Esophagus muscularis mucosa (tissue), 4 donors: Measurements from ENCODE around the gene C14orf180. TPM values are rescaled to one million over a fixed set of nuclear protein-coding genes. Genes with fewer than 3 reads are reported as not detected.

ENCODE experiments used
- DNase-seq: peaks from one replicate; pipeline ENCODE4 v3.0.0-alpha.2; 2017; ENCODE audit errors: extremely low spot score
- H3K27ac ChIP-seq, 4 donors: fragments of 200-600 bp; sonication (generic); replicated peaks in 1 of 4; 1 replicate in 3 of 4; 2 replicates in 1 of 4; pipeline ENCODE4 v1.5.1; 2016 to 2019; ENCODE audit warnings: mild to moderate bottlenecking in 1 of 4
- H3K27me3 ChIP-seq, 4 donors: fragments of 200-600 bp; sonication (generic); one replicate each; pipeline versions ENCODE4 v1.5.1 to v1.6.0; 2016 to 2019
- H3K36me3 ChIP-seq, 4 donors: fragments of 200-600 bp; sonication (generic); one replicate each; pipeline ENCODE4 v1.5.1; 2016 to 2019
- H3K4me1 ChIP-seq, 4 donors: fragments of 200-600 bp; sonication (generic); one replicate each; pipeline ENCODE4 v1.5.1; 2016 to 2019
- H3K4me3 ChIP-seq, 4 donors: fragments of 200-600 bp; sonication (generic); 1 replicate in 2 of 4; 2 replicates in 2 of 4; pipeline ENCODE4 v1.5.1; 2016 to 2019; ENCODE audit warnings: mild to moderate bottlenecking in 4 of 4, moderate library complexity in 1 of 4
- H3K9me3 ChIP-seq, 4 donors: fragments of 200-600 bp; sonication (generic); 1 replicate in 3 of 4; 2 replicates in 1 of 4; pipeline ENCODE4 v1.5.1; 2016 to 2019
- CTCF ChIP-seq, 3 experiments: fragments of 200-600 bp in 2 of 3; fragments of 450-650 bp in 1 of 3; sonication (generic) in 2 of 3; IDR thresholded peaks; one replicate each; pipeline ENCODE4 v1.5.1; 2017 to 2019; ENCODE audit warnings: antibody characterized with exemption in 3 of 3, mild to moderate bottlenecking in 2 of 3, moderate library complexity in 1 of 3
- EP300 ChIP-seq: sonication (generic); formaldehyde crosslinking; IDR thresholded peaks from one replicate; pipeline ENCODE4 v1.6.1; 2017; ENCODE audit warnings: antibody characterized with exemption
- POLR2A ChIP-seq: fragments of 450-650 bp; IDR thresholded peaks from one replicate; pipeline ENCODE4 v1.6.1; 2017; ENCODE audit warnings: antibody characterized with exemption, moderate library complexity, mild to moderate bottlenecking, low read depth
- POLR2AphosphoS5 ChIP-seq, 2 donors: sonication (generic); formaldehyde crosslinking; IDR thresholded peaks; one replicate each; pipeline ENCODE4 v1.6.1; 2017; ENCODE audit warnings: antibody characterized with exemption in 2 of 2
- WGBS: methylation state at CpG from one replicate; pipeline ENCODE4 v1.1.5; 2018; 5-methylcytosine and 5-hydroxymethylcytosine counted together
- intact Hi-C: fragments of 100-400 bp; cut with DNase I; formaldehyde crosslinking; loops from one replicate; pipeline ENCODE4 v1.15.1; 2023
- total RNA-seq, 4 donors: library from RNA; depleted of rRNA; stranded (reverse); fragments of >200 nt; gene quantifications; one replicate each; pipeline versions ENCODE4 v1.1.0 to v1.2.1, GENCODE V29; 2016

C14orf180 gene
- total RNA-seq, 4 donors from 2014 or later, result 0.42 TPM; not detected in 3

- TF ChIP-seq CTCF (IDR thresholded peaks at IDR 0.05) (peak; percentile 60 to 73 (median 66)), POLR2A (no peak)
- no peak for DNase-seq
- no peak overlapping the region for H3K4me3 ChIP-seq
- intact Hi-C loops, result loop anchor here (2.0 to 10.0 kb wide), 2 partner anchors 427 to 469 kb away; no protein-coding TSS in a partner anchor
- H3K27me3 ChIP-seq, result peaks cover 0 to 89% (median 4%) of the 10 kb centered on the region in 4 donors
- 13% methylated on average over 24 of the region's 27 CpGs for WGBS
- no peak overlapping the region for H3K27ac ChIP-seq
- no peaks in the 10 kb centered on the region for H3K9me3 ChIP-seq
- peaks cover 9 to 13% (median 11%) of the 10 kb centered on the region in 4 donors for H3K4me1 ChIP-seq
- no peaks in the 10 kb centered on the region for H3K36me3 ChIP-seq
Observed at GRCh38 chr14:104563742-104564615, 15.6 kb upstream of the C14orf180 start.

DNA sequence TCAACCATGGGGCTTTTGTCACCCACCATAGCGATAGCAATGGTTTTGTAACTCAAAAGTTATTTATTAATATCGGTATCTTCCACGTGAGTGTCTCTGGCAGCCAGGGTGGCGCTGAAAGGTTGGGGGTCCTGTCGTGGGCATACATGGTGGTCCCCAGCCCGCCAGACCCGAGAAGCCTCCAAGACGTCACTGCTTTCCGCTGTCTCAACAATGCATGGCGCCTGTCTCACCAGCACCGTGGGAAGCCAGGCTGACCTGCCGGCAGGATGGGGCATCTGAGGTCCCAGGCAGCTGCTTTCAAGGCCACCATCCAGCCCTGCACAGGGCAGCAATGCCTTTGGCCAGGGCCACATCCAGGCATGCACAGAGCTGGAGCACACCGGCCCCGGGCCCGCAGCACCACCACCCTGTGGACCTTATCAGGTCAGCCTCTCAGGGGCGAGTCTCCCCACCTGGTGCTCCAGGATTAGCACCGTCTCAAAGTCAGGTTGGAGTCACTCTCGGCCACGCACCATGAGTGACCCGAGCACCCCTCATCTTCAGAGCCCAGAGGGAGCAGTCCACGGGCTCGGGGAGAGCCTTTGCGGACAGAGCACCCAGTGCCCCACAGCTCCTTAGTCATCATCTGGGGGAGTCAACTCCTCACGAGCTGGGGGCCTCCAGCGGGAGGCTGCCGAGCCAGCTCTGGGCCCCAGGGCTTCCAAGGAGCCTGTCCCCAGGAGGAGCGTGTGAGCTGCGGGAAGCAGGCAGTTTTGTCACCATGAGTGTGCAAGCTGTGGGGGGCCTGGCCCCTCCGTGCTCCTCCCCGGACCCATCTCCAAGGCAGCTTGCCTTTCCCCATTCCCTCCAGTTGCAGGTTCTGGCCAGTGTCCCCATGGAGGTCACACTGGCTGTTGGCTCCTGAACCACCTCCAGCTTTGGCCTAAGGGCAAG is 14.6 kb upstream of the C14orf180 start:
- H3K27ac ChIP-seq, result no peak overlapping the region
- no peaks in the 10 kb centered on the region for H3K36me3 ChIP-seq
- intact Hi-C loops, result loop anchor here (2.0 to 10.0 kb wide), 2 partner anchors 428 to 470 kb away; no protein-coding TSS in a partner anchor
- no peak for TF ChIP-seq CTCF (IDR thresholded peaks at IDR 0.05)
- no peak for TF ChIP-seq POLR2AphosphoS5 (IDR thresholded peaks at IDR 0.05)
- TF ChIP-seq EP300, result no peak
- TF ChIP-seq POLR2A, result no peak
- 79% methylated on average over 23 of the region's 30 CpGs for WGBS
- H3K4me3 ChIP-seq, result no peak overlapping the region
- no peak for DNase-seq
- H3K27me3 ChIP-seq, result peaks cover 0 to 92% (median 4%) of the 10 kb centered on the region in 4 donors
- H3K4me1 ChIP-seq, result peaks cover 9 to 13% (median 11%) of the 10 kb centered on the region in 4 donors
- H3K9me3 ChIP-seq, result no peaks in the 10 kb centered on the region

DNA sequence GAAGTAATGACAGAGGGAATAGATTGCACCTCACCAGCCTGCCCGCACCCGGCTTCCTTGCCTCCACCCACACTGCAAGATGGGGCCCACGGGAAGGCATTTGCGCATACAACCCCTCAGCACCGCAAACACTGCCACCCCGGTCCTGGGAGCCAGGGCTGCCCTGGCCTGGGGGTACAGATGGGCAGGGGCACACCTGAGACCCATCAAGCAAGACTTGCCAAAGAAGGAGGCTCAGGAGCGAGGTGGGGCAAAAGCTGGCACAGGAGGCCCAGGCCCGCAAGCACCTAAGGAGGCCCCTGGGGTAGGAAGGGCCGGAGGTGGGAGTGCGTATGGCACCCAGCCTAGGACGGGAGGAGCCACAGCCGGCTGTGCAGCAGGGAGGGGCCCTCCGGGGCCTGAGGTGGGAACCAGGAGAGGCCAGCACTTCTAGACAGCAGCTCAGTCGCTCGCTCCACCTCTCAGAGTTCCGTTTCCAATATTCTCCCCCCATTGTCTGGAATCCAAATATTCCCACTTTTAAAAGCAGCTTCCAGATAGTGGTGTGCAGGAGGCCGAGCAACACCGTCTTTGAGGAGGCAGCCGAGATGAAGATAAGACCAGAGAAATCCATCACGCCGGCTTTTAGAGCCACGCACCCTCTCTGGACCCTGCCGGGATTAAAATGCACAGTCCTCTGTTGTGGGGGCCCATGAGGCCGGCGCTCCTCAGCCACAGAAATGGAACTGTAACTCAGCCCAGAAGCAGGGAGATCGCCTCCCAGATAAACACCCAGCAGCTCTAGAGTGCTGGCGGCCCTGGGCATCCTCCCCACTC is 12.2 kb upstream of the C14orf180 start:
- peaks cover 0 to 93% (median 4%) of the 10 kb centered on the region in 4 donors for H3K27me3 ChIP-seq

More for the DNA sequence above, 12.2 kb upstream of the C14orf180 start:
- WGBS, result 42% methylated on average over 20 of the region's 27 CpGs
- Histone ChIP-seq H3K36me3 (no peaks in the 10 kb centered on the region), H3K27ac (no peak overlapping the region), H3K9me3 (no peaks in the 10 kb centered on the region), H3K4me3 (no peak overlapping the region), H3K4me1 (peaks cover 9 to 13% (median 11%) of the 10 kb centered on the region in 4 donors)
- intact Hi-C loops, result loop anchor here (10.0 kb wide), 1 partner anchor 473 kb away; no protein-coding TSS in a partner anchor
- TF ChIP-seq POLR2A (no peak), CTCF (IDR thresholded peaks at IDR 0.05) (no peak), EP300 (no peak), POLR2AphosphoS5 (IDR thresholded peaks at IDR 0.05) (no peak)
- DNase-seq, result no peak
